GM12874 (cell line): ENCODE data around the gene TNN.

Source experiments
- CTCF ChIP-seq: IDR thresholded peaks from 2 replicates; pipeline ENCODE4 v1.5.1; 2011; ENCODE audit warnings: low read depth, mild to moderate bottlenecking, control low read depth, low read length, moderate library complexity; ENCODE audit not compliant: insufficient read depth

The TNN gene, protein sequence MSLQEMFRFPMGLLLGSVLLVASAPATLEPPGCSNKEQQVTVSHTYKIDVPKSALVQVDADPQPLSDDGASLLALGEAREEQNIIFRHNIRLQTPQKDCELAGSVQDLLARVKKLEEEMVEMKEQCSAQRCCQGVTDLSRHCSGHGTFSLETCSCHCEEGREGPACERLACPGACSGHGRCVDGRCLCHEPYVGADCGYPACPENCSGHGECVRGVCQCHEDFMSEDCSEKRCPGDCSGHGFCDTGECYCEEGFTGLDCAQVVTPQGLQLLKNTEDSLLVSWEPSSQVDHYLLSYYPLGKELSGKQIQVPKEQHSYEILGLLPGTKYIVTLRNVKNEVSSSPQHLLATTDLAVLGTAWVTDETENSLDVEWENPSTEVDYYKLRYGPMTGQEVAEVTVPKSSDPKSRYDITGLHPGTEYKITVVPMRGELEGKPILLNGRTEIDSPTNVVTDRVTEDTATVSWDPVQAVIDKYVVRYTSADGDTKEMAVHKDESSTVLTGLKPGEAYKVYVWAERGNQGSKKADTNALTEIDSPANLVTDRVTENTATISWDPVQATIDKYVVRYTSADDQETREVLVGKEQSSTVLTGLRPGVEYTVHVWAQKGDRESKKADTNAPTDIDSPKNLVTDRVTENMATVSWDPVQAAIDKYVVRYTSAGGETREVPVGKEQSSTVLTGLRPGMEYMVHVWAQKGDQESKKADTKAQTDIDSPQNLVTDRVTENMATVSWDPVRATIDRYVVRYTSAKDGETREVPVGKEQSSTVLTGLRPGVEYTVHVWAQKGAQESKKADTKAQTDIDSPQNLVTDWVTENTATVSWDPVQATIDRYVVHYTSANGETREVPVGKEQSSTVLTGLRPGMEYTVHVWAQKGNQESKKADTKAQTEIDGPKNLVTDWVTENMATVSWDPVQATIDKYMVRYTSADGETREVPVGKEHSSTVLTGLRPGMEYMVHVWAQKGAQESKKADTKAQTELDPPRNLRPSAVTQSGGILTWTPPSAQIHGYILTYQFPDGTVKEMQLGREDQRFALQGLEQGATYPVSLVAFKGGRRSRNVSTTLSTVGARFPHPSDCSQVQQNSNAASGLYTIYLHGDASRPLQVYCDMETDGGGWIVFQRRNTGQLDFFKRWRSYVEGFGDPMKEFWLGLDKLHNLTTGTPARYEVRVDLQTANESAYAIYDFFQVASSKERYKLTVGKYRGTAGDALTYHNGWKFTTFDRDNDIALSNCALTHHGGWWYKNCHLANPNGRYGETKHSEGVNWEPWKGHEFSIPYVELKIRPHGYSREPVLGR (N-terminal part only)

GRCh38 chr1:175067362-175068106 is at the start of gene TNN:
Gene TNN (plus strand): TSS chr1:175067833. CDS start chr1:175077419, 9,586 bp downstream.
- TF ChIP-seq CTCF = no peak

DNA sequence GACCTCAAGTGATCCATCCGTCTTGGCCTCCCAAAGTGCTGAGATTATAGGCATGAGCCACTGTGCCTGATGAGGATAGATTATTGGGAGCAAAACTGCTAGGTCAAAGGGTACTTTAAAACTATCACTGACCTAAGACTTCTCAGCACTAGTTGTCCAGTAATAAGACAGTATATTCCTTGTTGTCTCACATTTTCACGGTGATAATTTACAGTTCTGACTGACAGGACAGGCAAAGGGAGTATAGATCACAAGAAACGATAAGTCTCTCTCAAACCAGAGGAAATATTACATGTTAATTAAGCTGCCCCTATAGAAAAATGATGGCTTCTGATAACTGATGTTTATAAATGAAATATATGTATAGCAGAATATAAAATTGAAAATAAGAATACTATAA is 48.1 kb upstream of the TNN start:
- TF ChIP-seq CTCF = no peak

GRCh38 chr1:175023043-175023921 is 44.4 kb upstream of the TNN start, which contains the start of gene MRPS14:
Gene MRPS14 (minus strand): TSS chr1:175023425. CDS start chr1:175023408, 17 bp downstream.
- TF ChIP-seq CTCF = no peak

DNA sequence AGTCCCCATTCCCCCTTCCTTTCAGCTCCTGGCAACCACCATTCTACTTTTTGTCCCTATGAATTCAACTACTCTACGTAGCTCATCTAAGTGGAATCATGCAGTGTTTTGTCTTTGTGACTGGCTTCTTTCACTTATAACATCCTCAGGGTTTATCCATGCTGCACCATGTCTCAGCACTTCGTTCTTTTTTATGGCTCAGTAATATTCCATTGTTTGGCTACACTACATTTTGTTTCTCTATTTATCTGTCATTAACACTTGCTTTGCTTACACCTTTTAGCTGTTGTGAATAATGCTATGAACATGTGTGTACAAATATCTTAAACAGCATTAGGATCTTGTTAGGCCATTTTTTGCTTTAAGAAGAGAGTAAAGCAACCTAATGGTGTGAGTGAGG is 42.9 kb upstream of the TNN start:
- TF ChIP-seq CTCF = no peak

- no peak for TF ChIP-seq CTCF
These were observed 33.7 kb upstream of the TNN start for GRCh38 chr1:175033953-175034352.

DNA sequence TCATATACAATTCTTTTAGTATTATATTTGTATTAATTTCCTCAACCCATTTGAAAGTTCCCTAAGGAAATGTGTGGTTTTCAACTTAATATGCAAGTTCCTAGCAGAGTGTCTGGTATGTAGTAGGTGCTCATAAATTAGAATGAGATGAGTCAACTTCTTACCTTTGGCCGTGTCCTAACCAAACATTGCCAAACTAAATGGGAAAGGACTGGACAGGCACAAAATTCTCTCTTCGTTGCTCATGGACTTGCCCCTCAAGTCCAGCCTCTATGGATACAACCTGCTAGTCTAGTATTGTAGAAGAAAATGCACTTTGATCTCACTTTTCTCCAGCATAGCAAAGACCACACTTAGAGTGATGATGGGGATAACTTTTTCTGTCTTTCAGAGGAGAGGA is 32.9 kb upstream of the TNN start:
- no peak for TF ChIP-seq CTCF
